Islet precursor cell (in vitro differentiated cells): ENCODE data around the gene ZNF184.
"Not testable (repeated sequence)": the region's sequence is repeated elsewhere in the genome, so short reads cannot be mapped to it uniquely, and the experiment has no call there.

Source experiments
- DNase-seq: peaks from one replicate; pipeline ENCODE4 v3.0.0-alpha.2; 2018

ZNF184 gene

GRCh38 chr6:27478706-27479318 is 5.9 kb upstream of the ZNF184 start:
- DNase-seq: peak; percentile 89

GRCh38 chr6:27478141-27478705 is 5.3 kb upstream of the ZNF184 start:
- DNase-seq: peak; percentile 54

DNA sequence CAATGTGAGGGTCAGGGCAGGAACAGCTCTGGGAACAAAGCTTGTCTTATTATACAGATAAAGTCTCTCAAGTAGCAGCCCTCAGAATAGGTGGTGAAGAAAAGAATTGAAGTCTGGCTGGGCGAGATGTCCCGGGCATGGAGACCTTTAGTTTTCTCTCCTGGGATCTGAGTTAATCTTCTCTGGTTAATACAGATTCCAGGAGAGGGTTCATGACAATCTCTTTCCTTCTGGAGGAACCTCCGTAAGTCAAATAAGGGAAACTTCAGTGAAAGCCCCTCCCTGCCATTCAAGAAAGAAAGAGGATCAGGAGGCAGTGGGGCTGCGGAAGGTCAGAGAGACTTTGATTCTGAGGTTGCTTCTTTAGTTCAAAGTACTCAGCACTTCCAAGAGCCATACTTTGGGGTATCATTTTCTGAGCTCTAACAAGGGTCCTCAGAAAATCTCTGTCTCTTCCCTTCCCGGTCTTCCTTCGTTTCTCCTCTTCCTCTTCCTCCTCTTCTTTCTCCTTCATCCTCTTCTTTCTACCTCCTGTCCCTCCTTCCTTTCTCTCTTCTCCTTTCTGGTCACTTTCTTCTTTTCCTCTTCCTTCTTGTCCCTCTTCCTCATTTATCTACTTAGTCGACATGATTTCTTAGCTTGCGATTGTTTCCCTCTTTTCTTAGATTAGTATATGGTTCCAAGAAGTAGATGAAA is 4.6 kb upstream of the ZNF184 start:
- no peak for DNase-seq

DNA sequence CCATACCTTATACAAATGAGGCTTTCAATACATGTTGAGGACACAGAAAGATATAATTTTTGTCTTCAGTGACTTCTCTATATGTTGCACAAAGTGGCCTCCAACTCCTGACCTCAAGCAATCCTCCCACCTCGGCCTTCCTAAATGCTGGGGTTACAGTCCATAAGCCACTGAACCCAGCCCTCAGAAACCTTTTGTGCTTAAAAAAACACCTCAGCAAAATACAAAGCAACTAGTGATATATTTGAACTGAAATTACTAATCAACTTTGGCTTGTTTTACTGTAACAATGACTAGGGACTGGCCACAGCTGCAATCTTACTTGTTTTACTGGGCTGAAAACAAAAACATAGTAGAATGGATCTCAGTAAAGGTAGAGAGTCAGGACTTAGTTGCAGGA is 3.2 kb upstream of the ZNF184 start:
- no peak for DNase-seq

DNA sequence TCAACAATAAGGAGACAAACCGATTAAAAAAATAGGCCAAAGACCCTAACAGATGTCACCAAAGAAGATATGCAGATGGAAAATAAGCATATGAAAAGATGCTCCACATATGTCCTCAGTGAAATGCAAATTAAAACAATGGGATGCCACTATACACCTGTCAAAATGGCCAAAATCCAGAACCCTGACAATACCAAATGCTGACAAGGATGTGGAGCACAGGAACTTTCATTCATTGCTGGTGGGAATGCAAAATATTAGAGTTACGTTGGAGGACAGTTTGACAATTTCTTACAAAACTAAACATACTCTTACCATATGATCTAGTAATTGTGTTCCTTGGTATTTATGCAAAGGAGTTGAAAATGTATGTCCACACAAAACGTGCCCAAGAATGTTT is 1.8 kb upstream of the ZNF184 start:
- no peak for DNase-seq

GRCh38 chr6:27474172-27474465 is 1.2 kb upstream of the ZNF184 start:
- DNase-seq: no peak

DNA sequence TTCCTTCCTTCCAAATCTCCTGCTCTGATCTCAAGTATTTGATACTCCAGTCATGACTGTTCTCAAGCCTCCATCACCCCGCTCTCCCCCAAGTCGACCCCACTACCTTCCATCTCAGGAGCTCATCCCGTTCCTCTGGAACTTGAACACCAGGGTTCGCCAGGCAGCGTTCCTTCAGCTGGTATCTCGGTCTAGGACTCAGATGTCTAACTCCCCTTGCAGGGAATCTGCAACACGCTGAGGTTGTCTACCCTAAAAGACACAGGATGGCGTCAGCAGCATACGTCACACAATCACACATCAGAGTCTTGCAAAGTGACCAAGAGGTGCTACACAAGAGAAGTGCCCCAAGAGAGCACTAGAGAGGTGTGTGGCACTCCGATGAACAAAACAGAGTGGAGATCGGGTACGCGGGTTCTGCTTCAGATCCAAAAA is 706 bp downstream of the ZNF184 start:
- DNase-seq: peak; percentile 77

GRCh38 chr6:27471365-27472115 is 1.4 kb downstream of the ZNF184 start:
- no peak for DNase-seq

DNA sequence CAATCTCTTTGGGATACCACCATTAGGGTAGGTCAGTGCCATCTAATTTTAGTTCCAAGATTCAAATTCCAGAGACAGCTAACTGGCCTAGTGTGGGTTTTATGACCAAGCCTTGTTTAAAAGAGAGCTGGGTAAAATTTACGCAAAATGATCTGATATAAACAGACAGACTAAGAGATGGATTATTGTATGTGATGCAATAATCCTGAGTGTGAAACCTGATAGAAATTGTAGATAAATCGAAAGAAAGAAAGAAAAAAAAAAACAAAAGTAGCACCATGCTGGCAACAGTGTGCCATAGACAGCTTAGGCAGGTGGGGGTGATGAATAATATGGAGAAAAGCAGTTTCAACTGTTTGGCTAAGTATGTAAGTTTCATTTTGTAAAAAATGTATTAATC is 2.9 kb downstream of the ZNF184 start:
- DNase-seq: no peak

- no peak for DNase-seq
Measured at GRCh38 chr6:27468334-27468733, 4.6 kb downstream of the ZNF184 start.

DNA sequence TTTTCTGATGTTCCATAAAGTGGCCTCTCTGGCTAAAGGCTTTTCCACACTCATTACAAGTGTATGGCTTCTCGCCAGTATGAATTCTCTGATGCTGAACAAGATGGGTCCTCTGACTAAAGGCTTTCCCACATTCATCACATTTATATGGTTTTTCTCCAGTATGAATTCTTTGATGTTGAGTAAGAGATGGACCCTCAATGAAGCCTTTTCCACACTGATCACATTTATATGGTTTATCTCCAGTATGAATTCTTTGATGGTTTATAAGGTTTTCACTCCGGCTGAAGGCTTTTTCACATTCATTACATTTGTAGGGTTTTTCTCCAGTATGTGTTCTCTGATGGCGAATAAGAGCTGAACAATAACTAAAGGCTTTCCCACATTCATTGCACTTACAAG is 20.4 kb downstream of the ZNF184 start:
- no peak for DNase-seq

DNA sequence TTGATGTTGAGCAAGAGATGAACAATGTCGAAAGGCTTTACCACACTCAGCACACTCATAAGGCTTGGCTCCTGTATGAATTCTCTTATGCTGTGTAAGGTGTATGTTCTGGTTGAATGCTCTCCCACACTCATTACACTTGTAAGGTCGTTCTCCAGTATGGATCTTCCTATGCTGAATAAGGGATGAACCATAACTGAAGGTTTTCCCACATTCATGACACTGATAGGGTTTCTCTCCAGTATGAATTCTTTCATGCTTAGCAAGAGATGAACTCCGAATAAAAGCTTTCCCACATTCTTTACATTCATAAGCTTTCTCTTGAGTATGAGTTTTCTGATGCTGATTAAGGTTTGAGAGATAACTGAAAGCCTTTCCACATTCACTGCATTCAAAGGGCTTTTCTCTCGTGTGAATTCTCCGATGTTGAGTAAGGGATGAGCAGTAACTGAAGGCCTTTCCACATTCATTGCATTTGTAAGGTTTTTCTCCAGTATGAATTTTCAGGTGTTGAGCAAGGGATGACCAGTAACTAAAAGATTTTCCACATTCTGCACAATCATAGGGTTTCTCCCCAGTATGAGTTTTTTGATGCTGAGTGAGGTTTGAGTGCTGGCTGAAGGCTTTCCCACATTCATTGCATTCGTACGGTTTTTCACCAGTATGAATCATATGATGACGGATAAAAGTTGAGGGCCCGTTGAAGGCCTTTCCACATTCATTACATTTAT is 21.1 kb downstream of the ZNF184 start:
- DNase-seq: no peak

GRCh38 chr6:27448456-27448855 is 24.4 kb downstream of the ZNF184 start:
- no peak for DNase-seq

DNA sequence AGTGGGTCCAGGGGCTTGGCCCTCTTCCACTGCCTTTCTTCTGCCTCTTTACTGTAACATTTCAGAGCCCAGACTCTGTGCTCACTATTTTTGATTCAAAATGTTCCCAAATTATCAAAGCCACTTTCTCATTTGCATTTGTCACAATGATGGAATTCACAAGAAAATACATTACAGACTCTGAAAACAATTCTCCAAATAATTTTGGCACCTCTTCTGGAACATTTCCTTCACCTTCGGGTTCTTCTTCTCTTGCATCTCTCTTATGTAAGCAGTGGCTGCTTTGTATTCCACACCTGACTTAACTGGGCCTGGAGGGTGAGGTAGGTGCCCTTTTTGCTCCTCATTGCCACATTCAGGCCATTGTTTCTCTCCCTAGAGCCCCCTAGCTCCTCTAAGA is 30.0 kb downstream of the ZNF184 start:
- DNase-seq: no peak

DNA sequence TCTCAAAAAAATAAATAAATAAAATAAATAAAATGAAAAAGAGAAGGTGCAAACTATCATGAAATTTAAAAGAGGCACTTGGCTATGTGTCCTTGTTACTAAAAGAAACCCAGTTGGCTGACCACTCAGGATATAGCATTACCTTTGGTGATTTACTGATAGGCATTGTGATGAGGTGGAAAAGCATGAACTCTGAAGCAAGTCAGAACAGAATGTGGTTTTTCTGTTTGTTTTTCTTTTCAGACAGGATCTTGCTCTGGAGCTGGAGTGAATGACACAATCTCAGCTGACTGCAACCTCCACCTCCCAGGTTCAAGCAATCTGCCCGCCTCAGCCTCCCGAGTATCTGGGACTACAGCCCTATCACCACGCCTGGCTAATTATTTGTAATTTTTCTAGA is 31.9 kb downstream of the ZNF184 start:
- DNase-seq: no peak

- DNase-seq: no peak
Measured at GRCh38 chr6:27439371-27439770, 33.5 kb downstream of the ZNF184 start.

DNA sequence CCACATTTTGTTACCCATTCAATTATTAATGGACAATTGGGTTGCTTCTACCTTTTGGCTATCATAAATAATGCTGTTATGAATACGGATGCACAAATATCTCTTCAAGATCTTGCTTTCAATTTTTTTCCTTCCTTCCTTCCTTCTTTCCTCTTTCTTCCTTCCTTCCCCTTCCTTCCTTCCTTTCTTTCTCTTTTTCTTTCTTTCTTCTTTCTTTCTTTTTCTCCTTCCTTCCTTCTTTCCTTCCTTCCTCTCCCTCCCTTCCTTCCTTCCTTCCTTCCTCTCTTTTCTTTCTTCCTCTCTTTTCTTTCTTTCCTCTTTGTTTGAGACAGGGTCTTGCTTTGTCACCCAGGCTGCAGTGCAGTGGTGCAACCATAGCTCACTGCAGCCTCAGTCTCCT is 39.2 kb downstream of the ZNF184 start:
- DNase-seq: no peak

DNA sequence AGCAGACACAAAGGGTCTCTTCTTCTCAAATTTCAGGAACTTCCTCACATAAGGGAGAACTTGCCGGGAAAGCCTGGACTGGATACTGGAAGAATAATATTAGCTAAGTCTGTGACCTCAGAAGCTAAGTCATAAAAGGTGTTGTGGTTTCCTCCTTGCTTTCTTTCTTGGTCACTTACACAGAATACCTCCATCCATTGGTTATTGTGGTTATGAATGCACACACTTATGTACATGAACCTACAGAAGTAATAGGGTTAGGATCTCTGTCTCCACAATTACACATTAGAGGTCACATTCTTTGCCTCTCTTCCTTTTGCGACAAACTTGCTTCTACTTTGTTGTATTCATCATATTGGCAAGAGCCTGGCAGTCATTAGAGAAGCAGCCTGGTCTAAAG is 43.9 kb downstream of the ZNF184 start:
- DNase-seq: no peak

GRCh38 chr6:27428502-27428901 is 44.4 kb downstream of the ZNF184 start:
- DNase-seq: no peak

GRCh38 chr6:27426045-27426620 is 46.8 kb downstream of the ZNF184 start:
- no peak for DNase-seq

DNA sequence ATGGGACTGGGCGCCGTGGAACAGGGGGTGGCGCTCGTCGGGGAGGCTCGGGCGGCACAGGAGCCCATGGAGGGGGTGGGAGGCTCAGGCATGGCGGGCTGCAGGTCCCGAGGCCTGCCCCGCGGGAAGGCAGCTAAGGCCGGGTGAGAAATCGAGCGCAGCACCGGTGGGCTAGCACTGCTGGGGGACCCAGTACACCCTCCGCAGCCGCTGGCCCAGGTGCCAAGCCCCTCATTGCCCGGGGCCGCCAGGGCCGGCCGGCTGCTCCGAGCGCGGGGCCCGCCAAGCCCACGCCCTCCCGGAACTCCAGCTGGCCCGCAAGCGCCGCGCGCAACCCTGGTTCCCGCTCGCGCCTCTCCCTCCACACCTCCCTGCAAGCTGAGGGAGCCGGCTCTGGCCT is 48.1 kb downstream of the ZNF184 start:
- DNase-seq: not testable (repeated sequence)

DNA sequence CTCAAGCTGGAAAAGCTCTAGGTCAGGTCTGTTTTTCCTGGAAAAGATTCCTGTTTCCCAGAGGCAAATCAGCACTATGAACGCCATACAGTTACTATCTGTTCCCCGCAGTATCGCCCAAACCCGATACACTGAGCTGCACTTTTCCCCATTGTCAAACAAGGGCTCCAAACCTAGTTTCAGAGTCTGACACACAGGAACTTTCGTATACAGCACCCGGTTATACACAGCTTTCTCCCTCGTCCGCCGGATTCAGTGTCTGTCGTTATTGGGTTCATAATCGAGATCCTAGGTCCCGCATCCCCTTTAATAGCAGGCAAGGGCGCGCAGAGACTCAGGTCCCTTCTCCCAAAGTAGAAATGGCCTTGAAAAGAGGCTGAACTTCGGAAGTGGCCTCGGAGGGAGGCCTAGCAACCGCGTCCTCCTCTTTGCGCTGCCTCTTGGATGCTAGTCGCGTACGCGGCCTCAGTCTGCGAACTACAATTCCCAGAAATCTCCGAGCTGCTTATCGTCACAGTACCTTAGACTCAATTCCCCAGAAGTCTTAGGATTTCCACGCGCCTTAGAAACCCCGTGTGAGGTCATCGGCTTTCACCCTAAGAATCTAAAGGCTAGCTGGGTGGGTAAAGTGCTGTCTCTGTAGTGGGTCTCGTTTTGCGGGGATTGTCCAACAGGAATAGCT is 50.1 kb downstream of the ZNF184 start:
- no peak for DNase-seq
